K562 (cell line): Measurements from ENCODE around the gene LCNL1. TPM values are rescaled to one million over a fixed set of nuclear protein-coding genes. Genes with fewer than 3 reads are reported as not detected.

Experiments
- ATAC-seq: fragments of 200-7000 bp; cut with Tn5 transposase; 3 replicates; pipeline ENCODE4 v1.9.1; 2020; ENCODE audit warnings: moderate library complexity
- BruUV-seq: library from RNA; stranded (reverse); fragments of 400-500 nt; replicated peaks from 2 replicates; lab custom pipeline; 2021; lab: Mats Ljungman, UMichigan
- CTCF ChIA-PET: fragments of 300-600 bp; formaldehyde crosslinking; extraction: SDS; loops from one replicate; lab custom pipeline; 2021; ENCODE audit warnings: low intra/inter-chr PET ratio; lab: Yijun Ruan, JAX
- POLR2A ChIA-PET: fragments of 300-600, 350-650 bp; sonication (Branson Sonifier 250); formaldehyde crosslinking; extraction: SDS; loops from one replicate; lab custom pipeline; 2021; ENCODE audit warnings: antibody characterized with exemption, inconsistent platforms; lab: Yijun Ruan, JAX
- DNase-seq, 4 experiments: peaks; one replicate each; pipeline versions ENCODE4 v3.0.0 to v3.0.0-alpha.2; 2011 to 2018; ENCODE audit warnings: low spot score in 3 of 4, mixed read lengths in 3 of 4; ENCODE audit errors: extremely low read depth in 1 of 4
- FAIRE-seq: peaks from 2 replicates; lab custom pipeline; 2011; peaks lifted over from hg19 to GRCh38; lab: Jason Lieb, UNC
- H2AFZ ChIP-seq: 2 replicates; pipeline ENCODE4 v1.6.0; 2011; ENCODE audit warnings: low read depth, low read length, control low read depth, inconsistent platforms
- H3K27ac ChIP-seq: fragments of 200-600 bp; 3 replicates; pipeline ENCODE4 v1.8.0; 2011; ENCODE audit warnings: low read depth, mild to moderate bottlenecking, control low read depth, inconsistent platforms, low read length, moderate library complexity, mixed read lengths; ENCODE audit errors: extremely low read depth
- H3K27me3 ChIP-seq, 2 experiments: fragments of 300-600 bp in 1 of 2; 2 replicates in 1 of 2; 3 replicates in 1 of 2; pipeline versions ENCODE4 v1.6.0 to v1.8.0; 2011; ENCODE audit warnings: inconsistent platforms in 2 of 2, low read length in 2 of 2, mild to moderate bottlenecking in 1 of 2, mixed read lengths in 1 of 2, moderate library complexity in 1 of 2; ENCODE audit not compliant: control insufficient read depth in 2 of 2, insufficient read depth in 2 of 2
- H3K36me3 ChIP-seq: fragments of 300-600 bp; 3 replicates; pipeline ENCODE4 v1.8.0; 2011; ENCODE audit warnings: mild to moderate bottlenecking, low read length, inconsistent platforms; ENCODE audit not compliant: control insufficient read depth, insufficient read depth
- H3K4me1 ChIP-seq, 2 experiments: fragments of 200-600 bp in 1 of 2; replicated peaks in 1 of 2; 2 replicates in 1 of 2; 3 replicates in 1 of 2; pipeline versions ENCODE4 v1.5.1 to v1.8.0; 2011; ENCODE audit warnings: inconsistent platforms in 2 of 2, low read length in 2 of 2, mild to moderate bottlenecking in 1 of 2, mixed read lengths in 1 of 2, moderate library complexity in 1 of 2; ENCODE audit not compliant: control insufficient read depth in 2 of 2, insufficient read depth in 2 of 2
- H3K4me2 ChIP-seq: 2 replicates; pipeline ENCODE4 v1.6.1; 2011; ENCODE audit warnings: low read length, control low read depth, inconsistent platforms, mixed read lengths; ENCODE audit not compliant: insufficient read depth
- H3K4me3 ChIP-seq: fragments of 200-600 bp; sonication (generic), shearing (Covaris generic); 2 replicates; pipeline ENCODE4 v1.5.1; 2016; ENCODE audit warnings: control low read depth, inconsistent platforms
- H3K79me2 ChIP-seq: fragments of 200-600 bp; 3 replicates; pipeline ENCODE4 v1.8.0; 2011; ENCODE audit warnings: low read length, inconsistent platforms; ENCODE audit not compliant: control insufficient read depth, insufficient read depth
- H3K9ac ChIP-seq, 2 experiments: 2 replicates each; pipeline versions ENCODE4 v1.6.0 to v1.6.1; 2011; ENCODE audit warnings: low read depth in 2 of 2, low read length in 2 of 2, control low read depth in 1 of 2, inconsistent platforms in 1 of 2, mild to moderate bottlenecking in 1 of 2, mixed read lengths in 1 of 2; ENCODE audit not compliant: insufficient read depth in 1 of 2
- H3K9me1 ChIP-seq: one replicate; pipeline ENCODE4 v1.6.0; 2011; ENCODE audit warnings: inconsistent platforms, mild to moderate bottlenecking, low read length, moderate library complexity; ENCODE audit not compliant: control insufficient read depth, insufficient read depth
- H3K9me3 ChIP-seq: replicated peaks from 2 replicates; pipeline ENCODE4 v1.5.1; 2011; ENCODE audit warnings: low read depth, low read length, inconsistent platforms; ENCODE audit not compliant: control insufficient read depth, insufficient read depth
- H4K20me1 ChIP-seq: replicated peaks from 2 replicates; pipeline ENCODE4 v1.6.1; 2011; ENCODE audit warnings: low read length, inconsistent platforms, mixed read lengths; ENCODE audit not compliant: control insufficient read depth, insufficient read depth
- JUNB ChIP-seq: fragments of 450-650 bp; formaldehyde crosslinking; conservative IDR thresholded peaks from 2 replicates; pipeline ENCODE4 v1.4.0; 2020; ENCODE audit warnings: mild to moderate bottlenecking
- NR2C1 ChIP-seq, 2 experiments: fragments of 450-650 bp; IDR thresholded peaks; 2 replicates each; pipeline ENCODE4 v1.6.1; 2017; ENCODE audit warnings: mild to moderate bottlenecking in 2 of 2, antibody characterized with exemption in 1 of 2, inconsistent platforms in 1 of 2, missing compliant biosample characterization in 1 of 2, missing genetic modification characterization in 1 of 2
- TEAD2 ChIP-seq: fragments of 450-650 bp; IDR thresholded peaks from 2 replicates; pipeline ENCODE4 v1.6.1; 2016; ENCODE audit warnings: missing genetic modification characterization, control low read depth, missing compliant biosample characterization
- ZSCAN32 ChIP-seq: fragments of 450-650 bp; formaldehyde crosslinking; IDR thresholded peaks from 2 replicates; pipeline ENCODE4 v1.4.0; 2020; ENCODE audit warnings: mild to moderate bottlenecking, moderate library complexity
- WGBS: fragments of 100-300 bp; shearing (Covaris generic); methylation state at CpG from one replicate; pipeline ENCODE4 v1.1.6; 2016; ENCODE audit warnings: low coverage, mixed read lengths; ENCODE audit not compliant: insufficient coverage; ENCODE audit errors: missing lambda C conversion rate; 5-methylcytosine and 5-hydroxymethylcytosine counted together
- in situ Hi-C: fragments of 300-500 bp; cut with MboI; formaldehyde crosslinking; loops from 4 replicates; pipeline ENCODE4 v1.15.0; 2018; ENCODE audit warnings: inconsistent platforms, mixed read lengths
- intact Hi-C: fragments of 100-400 bp; cut with micrococcal nuclease; formaldehyde crosslinking; loops from 2 replicates; pipeline ENCODE4 v1.14.2; 2022
- polyA plus RNA-seq, 8 experiments: library from polyadenylated mRNA; depleted of rRNA in 4 of 8; stranded (reverse) in 5 of 8; unstranded in 3 of 8; fragments of >200 nt; fragmentation: Nextera tagmentation in 2 of 8; fragmentation: Illumina TruSeq in 1 of 8; extraction: Ambion mirVana in 2 of 8; extraction: Trizol in 1 of 8; gene quantifications; 2 replicates each; pipeline versions ENCODE4 v1.2.1 to v1.2.3, GENCODE V29; 2011 to 2014; ENCODE audit warnings: inconsistent platforms in 1 of 8, missing spikeins in 1 of 8
- total RNA-seq, 7 experiments: library from RNA; depleted of rRNA in 6 of 7; stranded (reverse); fragments of >200 nt in 6 of 7; fragmentation: Illumina TruSeq in 2 of 7; extraction: Trizol in 2 of 7; gene quantifications; 2 replicates each; pipeline versions ENCODE4 v1.2.1 to v1.2.3, GENCODE V29; 2011 to 2021; ENCODE audit warnings: low replicate concordance in 1 of 7

The LCNL1 gene
- total and polyA plus RNA-seq, 9 of the 15 experiments (the other 6 are each of a cell fraction or from before 2014, with no cell fraction given): 0.04 to 0.16 (median 0.04) TPM; not detected in 4

GRCh38 chr9:137000177-137000930 is 17.6 kb downstream of the LCNL1 start:
- Histone ChIP-seq H3K4me3 (no peak overlapping the region), H3K9ac (peak overlapping the region in 1 of 2 experiments; percentile 40; a peak in 1 of 4 replicates), H3K9me3 (0 out of 2 replicates have a peak, but pooled peaks cover 1% of the 10 kb centered on the region), H3K4me2 (no peak overlapping the region), H3K27ac (no peak overlapping the region)
- BruUV-seq: no TSS peak
- WGBS: 30% methylated on average over 8 of the region's 10 CpGs
- in situ Hi-C loops: no loop called here
- ATAC-seq: no peak
- intact Hi-C loops: no loop called here
- DNase-seq: no peak
- TF ChIP-seq TEAD2 (tag) (no peak), ZSCAN32 (CRISPR knock-in tag) (no peak), JUNB (CRISPR knock-in tag) (no peak), NR2C1 (IDR thresholded peaks at IDR 0.05) (no peak), NR2C1 (tag; IDR thresholded peaks at IDR 0.05) (peak; percentile 38; the same call in 1 of the 2 replicates)
- TF ChIP-seq, all 486 proteins: peak for 1
- Histone ChIP-seq H3K79me2 (no peaks in the 10 kb centered on the region), H3K36me3 (peaks cover 1% of the 10 kb centered on the region; the same call in 1 of the 3 replicates), H3K4me1 (peaks cover 22 to 39% of the 10 kb centered on the region in 2 experiments; a peak in 4 of 5 replicates), H3K27me3 (no peaks in the 10 kb centered on the region), H2AFZ (peak overlapping the region; percentile 70; the same call in 1 of the 2 replicates), H3K9me1 (no peaks in the 10 kb centered on the region), H4K20me1 (no peaks in the 10 kb centered on the region)
- ChIA-PET CTCF (no interaction called here), POLR2A (interaction anchor here (0.7 to 1.3 kb wide), 2 partner anchors 8 to 38 kb away, joined by 3 to 5 read pairs; partner anchors contain the start of gene PAXX)
- peak; percentile 57 for FAIRE-seq
